T-helper 2 cell treated with Interferon-gamma antibody and Interleukin-4, amounts not matched to agents 5 μg/mL and 100 μg/mL, for 36 hours (primary cell): ENCODE results near the gene DDX11.
"Not testable (repeated sequence)": the region's sequence is repeated elsewhere in the genome, so short reads cannot be mapped to it uniquely, and the experiment has no call there.

Experiments
- DNase-seq: peaks from one replicate; pipeline ENCODE4 v3.0.0; 2021; ENCODE audit warnings: low spot score
- H3K27ac Mint-ChIP-seq: one replicate; pipeline ENCODE4 v1.8.0; 2021; ENCODE audit warnings: mild to moderate bottlenecking, mixed read lengths
- H3K27me3 Mint-ChIP-seq: one replicate; pipeline ENCODE4 v1.8.0; 2021; ENCODE audit warnings: low read depth, mixed read lengths
- H3K36me3 Mint-ChIP-seq: one replicate; pipeline ENCODE4 v1.8.0; 2021; ENCODE audit warnings: low read depth, mixed read lengths
- H3K4me1 Mint-ChIP-seq: one replicate; pipeline ENCODE4 v1.8.0; 2021; ENCODE audit warnings: low read depth, mixed read lengths
- H3K4me3 Mint-ChIP-seq: one replicate; pipeline ENCODE4 v1.8.0; 2022; ENCODE audit warnings: mild to moderate bottlenecking, moderate library complexity, mixed read lengths
- H3K9me3 Mint-ChIP-seq: one replicate; pipeline ENCODE4 v1.8.0; 2021; ENCODE audit warnings: mixed read lengths

Gene DDX11

DNA sequence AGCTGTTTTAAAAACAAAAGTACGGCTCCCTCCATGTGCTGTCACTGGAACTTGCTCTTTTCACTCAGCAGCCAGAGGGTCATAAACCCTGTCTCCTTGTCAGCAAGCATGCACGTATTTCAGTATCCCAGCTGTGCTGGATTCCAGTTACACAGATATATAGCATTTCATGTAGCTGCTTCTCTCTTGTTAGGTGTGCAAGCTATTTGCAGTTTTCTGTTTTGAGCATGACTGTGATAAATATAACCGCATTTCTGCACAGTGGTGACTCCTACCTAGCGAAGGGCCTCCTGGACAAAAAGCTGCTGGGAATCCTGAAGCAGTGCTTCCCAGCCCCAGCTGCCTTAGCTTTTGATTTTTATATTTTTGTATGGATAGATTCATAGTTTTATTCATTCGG is 24.7 kb downstream of the DDX11 start:
- H3K9me3 Mint-ChIP-seq, DNase-seq, H3K27ac Mint-ChIP-seq, H3K4me3 Mint-ChIP-seq, H3K27me3 Mint-ChIP-seq, H3K4me1 Mint-ChIP-seq: not testable (repeated sequence)
- peaks cover 25% of the 10 kb centered on the region for H3K36me3 Mint-ChIP-seq

GRCh38 chr12:31098771-31099170 is 25.1 kb downstream of the DDX11 start:
- not testable (repeated sequence) for H3K27ac Mint-ChIP-seq, H3K4me1 Mint-ChIP-seq, DNase-seq, H3K9me3 Mint-ChIP-seq, H3K27me3 Mint-ChIP-seq, H3K4me3 Mint-ChIP-seq
- H3K36me3 Mint-ChIP-seq: peaks cover 24% of the 10 kb centered on the region

GRCh38 chr12:31099434-31099833 is 25.8 kb downstream of the DDX11 start:
- H3K4me1 Mint-ChIP-seq, H3K27me3 Mint-ChIP-seq, H3K27ac Mint-ChIP-seq, DNase-seq, H3K4me3 Mint-ChIP-seq, H3K9me3 Mint-ChIP-seq: not testable (repeated sequence)
- peaks cover 27% of the 10 kb centered on the region for H3K36me3 Mint-ChIP-seq

- DNase-seq, H3K4me1 Mint-ChIP-seq, H3K4me3 Mint-ChIP-seq, H3K27me3 Mint-ChIP-seq, H3K27ac Mint-ChIP-seq, H3K9me3 Mint-ChIP-seq: not testable (repeated sequence)
- peaks cover 21% of the 10 kb centered on the region for H3K36me3 Mint-ChIP-seq
Observed at GRCh38 chr12:31100503-31101208, 27.0 kb downstream of the DDX11 start.

GRCh38 chr12:31102125-31102524 is 28.5 kb downstream of the DDX11 start:
- not testable (repeated sequence) for H3K9me3 Mint-ChIP-seq, H3K4me1 Mint-ChIP-seq, H3K4me3 Mint-ChIP-seq, H3K27me3 Mint-ChIP-seq, DNase-seq, H3K27ac Mint-ChIP-seq
- H3K36me3 Mint-ChIP-seq: peaks cover 16% of the 10 kb centered on the region

DNA sequence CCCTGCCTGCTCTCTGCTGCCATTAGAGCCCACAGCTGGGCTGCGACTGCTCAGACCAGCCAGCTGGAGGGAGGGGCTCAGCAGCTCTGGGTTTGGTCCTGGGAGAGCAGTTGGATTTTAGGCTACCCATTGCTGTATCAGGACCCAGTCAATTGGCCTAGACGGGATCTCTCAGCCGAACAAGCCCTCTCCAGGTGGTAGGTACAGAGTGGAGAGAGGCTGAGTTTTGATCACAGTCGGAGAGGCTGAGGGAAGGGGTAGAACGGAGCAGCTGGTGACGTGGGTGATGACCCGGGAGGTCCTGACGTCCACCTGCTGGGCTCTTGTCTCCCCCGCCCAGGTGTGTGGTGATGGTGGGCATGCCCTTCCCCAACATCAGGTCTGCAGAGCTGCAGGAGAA is 28.9 kb downstream of the DDX11 start:
- not testable (repeated sequence) for H3K27ac Mint-ChIP-seq, H3K4me1 Mint-ChIP-seq, H3K27me3 Mint-ChIP-seq, DNase-seq, H3K4me3 Mint-ChIP-seq, H3K9me3 Mint-ChIP-seq
- H3K36me3 Mint-ChIP-seq: peaks cover 15% of the 10 kb centered on the region

DNA sequence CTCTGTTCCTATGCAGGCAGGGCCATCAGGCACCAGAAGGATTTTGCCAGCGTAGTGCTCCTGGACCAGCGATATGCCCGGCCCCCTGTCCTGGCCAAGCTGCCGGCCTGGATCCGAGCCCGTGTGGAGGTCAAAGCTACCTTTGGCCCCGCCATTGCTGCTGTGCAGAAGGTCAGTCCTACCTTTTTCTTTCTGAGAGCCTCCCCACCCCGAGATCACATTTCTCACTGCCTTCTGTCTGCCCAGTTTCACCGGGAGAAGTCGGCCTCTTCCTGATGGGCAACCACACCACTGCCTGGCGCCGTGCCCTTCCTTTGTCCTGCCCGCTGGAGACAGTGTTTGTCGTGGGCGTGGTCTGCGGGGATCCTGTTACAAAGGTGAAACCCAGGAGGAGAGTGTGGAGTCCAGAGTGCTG is 29.9 kb downstream of the DDX11 start:
- not testable (repeated sequence) for H3K4me1 Mint-ChIP-seq, H3K9me3 Mint-ChIP-seq, DNase-seq, H3K4me3 Mint-ChIP-seq, H3K27me3 Mint-ChIP-seq, H3K27ac Mint-ChIP-seq
- peaks cover 15% of the 10 kb centered on the region for H3K36me3 Mint-ChIP-seq

- peaks cover 12% of the 10 kb centered on the region for H3K36me3 Mint-ChIP-seq
- H3K4me3 Mint-ChIP-seq, H3K27ac Mint-ChIP-seq, H3K4me1 Mint-ChIP-seq, DNase-seq, H3K27me3 Mint-ChIP-seq, H3K9me3 Mint-ChIP-seq: not testable (repeated sequence)
Observed at GRCh38 chr12:31104220-31104619, 30.6 kb downstream of the DDX11 start.

DNA sequence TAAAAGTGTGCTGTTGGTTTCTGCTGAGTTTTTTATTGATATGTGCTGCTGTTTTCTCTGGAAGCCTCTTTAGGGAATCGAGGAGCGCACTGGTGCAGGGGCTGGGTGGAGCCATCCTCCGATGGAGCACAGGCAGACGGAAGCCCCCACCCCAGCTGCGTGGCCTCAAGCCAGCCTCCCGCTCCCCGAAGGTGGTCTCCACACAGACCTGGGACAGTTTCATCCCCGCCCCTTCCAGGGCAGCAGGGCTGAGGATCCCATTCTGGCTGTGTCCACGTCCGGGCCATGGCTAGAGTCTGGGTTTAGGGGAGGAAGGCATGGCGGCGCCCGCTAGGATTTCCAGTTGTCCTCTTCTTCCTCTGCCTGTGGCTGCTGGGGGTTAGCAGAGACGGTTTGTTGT is 31.1 kb downstream of the DDX11 start:
- DNase-seq, H3K27ac Mint-ChIP-seq, H3K27me3 Mint-ChIP-seq, H3K4me1 Mint-ChIP-seq, H3K9me3 Mint-ChIP-seq, H3K4me3 Mint-ChIP-seq: not testable (repeated sequence)
- peaks cover 12% of the 10 kb centered on the region for H3K36me3 Mint-ChIP-seq

DNA sequence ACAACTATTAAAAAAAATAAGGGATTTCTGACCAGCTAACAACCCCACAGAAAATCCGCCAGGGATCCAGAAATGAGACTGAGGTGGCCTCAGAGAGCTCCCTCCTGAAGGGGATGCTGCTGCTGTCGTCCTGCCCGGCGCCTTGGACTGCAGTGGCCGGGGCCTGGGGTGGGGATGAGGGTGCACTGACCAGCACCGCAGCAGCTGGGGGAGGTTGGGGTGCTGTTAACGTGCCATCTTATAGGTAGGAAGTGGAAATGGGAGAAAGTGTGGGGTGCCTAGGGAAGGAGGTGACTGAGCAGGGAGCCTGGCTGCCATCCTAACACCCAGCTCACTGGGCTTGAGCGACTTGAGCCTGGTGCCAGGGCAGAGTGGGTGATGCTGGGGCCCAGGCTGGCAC is 32.0 kb downstream of the DDX11 start:
- Mint-ChIP-seq H3K9me3 (no peaks in the 10 kb centered on the region), H3K4me3 (no peak overlapping the region), H3K27me3 (no peaks in the 10 kb centered on the region), H3K36me3 (peaks cover 9% of the 10 kb centered on the region), H3K27ac (no peak overlapping the region), H3K4me1 (no peaks in the 10 kb centered on the region)
- DNase-seq: no peak

DNA sequence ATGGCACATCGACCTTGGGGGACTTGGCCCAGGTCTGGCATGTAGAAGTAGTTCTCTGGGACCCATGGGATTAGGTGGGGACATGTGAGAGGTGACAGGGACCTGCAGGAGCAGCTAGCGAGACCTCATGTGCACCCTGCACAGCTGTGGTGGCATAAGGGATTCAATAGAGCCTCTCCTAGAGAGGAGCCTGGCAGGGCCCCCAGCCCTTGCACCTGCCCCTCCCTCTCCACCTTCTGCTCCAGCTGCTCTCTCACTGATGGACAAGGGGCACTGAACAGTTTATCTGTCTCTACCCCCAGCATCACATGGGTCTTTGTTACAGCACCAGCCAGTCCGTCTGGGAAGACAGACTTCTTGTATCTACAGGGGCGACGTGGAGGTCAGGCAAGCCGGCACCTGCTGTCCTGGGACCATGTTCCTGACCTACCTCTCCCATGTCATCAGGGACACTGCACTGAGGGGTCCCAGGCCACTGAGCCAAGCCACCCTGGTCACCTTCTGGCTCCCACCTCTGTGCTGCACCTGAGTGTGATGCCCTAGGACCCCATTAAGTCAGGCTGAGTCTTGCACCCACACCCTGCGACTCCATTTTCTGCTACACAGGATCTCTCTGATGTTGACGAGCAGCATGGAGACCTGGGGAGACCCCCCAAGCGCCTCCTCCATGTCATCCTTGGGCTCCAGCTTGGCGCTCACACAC is 32.6 kb downstream of the DDX11 start:
- Mint-ChIP-seq H3K9me3 (no peaks in the 10 kb centered on the region), H3K36me3 (peaks cover 9% of the 10 kb centered on the region), H3K27me3 (no peaks in the 10 kb centered on the region), H3K27ac (no peak overlapping the region), H3K4me1 (no peaks in the 10 kb centered on the region), H3K4me3 (no peak overlapping the region)
- DNase-seq: no peak

DNA sequence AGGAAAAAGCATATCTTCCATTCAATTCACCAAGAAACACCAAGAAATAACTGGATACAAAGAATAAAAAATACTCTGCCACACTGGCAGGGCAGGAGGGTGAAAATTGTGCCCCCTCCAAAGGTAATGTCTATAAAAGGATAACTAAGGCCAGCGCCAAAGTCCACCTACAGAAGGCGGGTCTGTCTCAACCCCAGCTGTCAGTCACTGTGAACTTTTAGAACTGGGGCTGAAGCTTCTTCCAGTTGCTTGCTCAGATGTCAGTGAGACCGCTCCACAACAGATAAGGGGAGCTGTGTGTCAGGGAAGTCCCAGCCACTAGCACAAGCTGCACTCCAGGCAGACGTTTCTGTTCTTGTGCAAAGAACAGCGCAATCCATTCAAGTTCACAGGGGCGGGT is 36.1 kb downstream of the DDX11 start:
- H3K27me3 Mint-ChIP-seq, H3K27ac Mint-ChIP-seq, H3K4me3 Mint-ChIP-seq, H3K9me3 Mint-ChIP-seq, DNase-seq, H3K36me3 Mint-ChIP-seq, H3K4me1 Mint-ChIP-seq: not testable (repeated sequence)

GRCh38 chr12:31110263-31110662 is 36.6 kb downstream of the DDX11 start:
- not testable (repeated sequence) for H3K27ac Mint-ChIP-seq, H3K27me3 Mint-ChIP-seq, H3K4me1 Mint-ChIP-seq, H3K36me3 Mint-ChIP-seq, H3K9me3 Mint-ChIP-seq, DNase-seq, H3K4me3 Mint-ChIP-seq

GRCh38 chr12:31115092-31115601 is 41.5 kb downstream of the DDX11 start:
- H3K27ac Mint-ChIP-seq, H3K4me3 Mint-ChIP-seq, H3K9me3 Mint-ChIP-seq, DNase-seq, H3K4me1 Mint-ChIP-seq, H3K36me3 Mint-ChIP-seq: not testable (repeated sequence)
- H3K27me3 Mint-ChIP-seq: peaks cover 26% of the 10 kb centered on the region

- H3K4me3 Mint-ChIP-seq: peak overlapping the region; percentile 65
- not testable (repeated sequence) for DNase-seq, H3K27ac Mint-ChIP-seq, H3K9me3 Mint-ChIP-seq, H3K4me1 Mint-ChIP-seq, H3K36me3 Mint-ChIP-seq
- H3K27me3 Mint-ChIP-seq: peaks cover 29% of the 10 kb centered on the region
Observed at GRCh38 chr12:31116846-31117202, 43.2 kb downstream of the DDX11 start.
